T follicular helper cell (primary cell): ENCODE measurements around the gene FABP3.
"Not testable (repeated sequence)": the region's sequence is repeated elsewhere in the genome, so short reads cannot be mapped to it uniquely, and the experiment has no call there.

Experiments used
- DNase-seq: peaks from one replicate; pipeline ENCODE4 v3.0.0-alpha.2; 2020; ENCODE audit warnings: low read depth

FABP3 gene

DNA sequence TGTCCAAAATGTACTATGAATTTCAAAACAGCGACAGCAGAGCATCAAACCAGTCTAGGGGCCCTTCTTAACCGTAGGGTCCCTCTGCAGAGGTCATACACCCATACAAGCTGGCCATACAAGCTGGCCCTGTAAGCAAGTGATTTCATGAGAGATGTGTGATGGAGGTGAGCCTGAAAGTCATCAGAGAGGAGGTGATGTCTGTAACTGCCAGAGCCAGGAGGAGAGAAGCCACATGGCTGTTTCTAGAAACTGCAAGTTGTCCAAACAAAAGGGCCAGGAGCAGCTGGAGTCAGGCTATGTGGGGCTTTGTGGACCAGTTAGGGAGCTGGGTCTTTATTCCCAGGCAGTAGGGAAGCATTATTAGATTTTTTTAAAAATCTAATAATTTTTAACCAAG lies 25.4 kb upstream of the FABP3 start:
- DNase-seq = no peak

DNA sequence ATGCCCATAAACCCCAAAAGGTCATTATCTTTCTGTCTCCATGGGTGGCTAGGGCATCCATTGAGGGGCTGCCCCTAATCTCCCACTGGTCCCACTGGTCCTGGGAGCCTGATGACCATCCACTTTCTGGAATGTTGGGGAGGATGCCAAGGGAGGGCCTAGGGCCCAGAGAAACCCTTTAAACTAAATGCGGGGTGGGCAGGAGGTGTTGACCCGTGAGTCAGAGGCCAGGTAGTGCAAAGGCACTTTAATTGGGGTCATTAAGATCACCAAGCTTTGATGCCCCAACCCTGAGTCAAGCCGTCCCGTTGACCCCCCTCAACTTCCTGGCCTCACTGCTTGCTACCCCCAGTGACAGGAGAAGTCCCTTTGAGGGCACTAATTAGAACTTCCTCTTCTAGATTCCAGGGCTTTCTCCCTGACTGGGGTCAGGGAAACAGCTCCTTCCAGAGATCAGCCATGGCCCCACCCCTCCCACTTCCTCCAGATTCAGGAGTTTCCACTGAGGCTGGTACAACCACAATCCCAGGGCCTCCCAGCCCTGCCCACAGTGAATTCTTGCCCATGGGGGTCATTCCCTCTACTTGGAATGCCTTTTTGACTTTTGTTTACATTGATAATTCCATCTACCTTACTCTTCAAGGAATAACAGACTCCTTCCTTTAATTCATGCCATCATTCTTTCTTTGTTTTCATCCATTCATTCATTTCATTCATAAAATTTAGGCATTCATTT lies 24.7 kb upstream of the FABP3 start:
- no peak for DNase-seq

DNA sequence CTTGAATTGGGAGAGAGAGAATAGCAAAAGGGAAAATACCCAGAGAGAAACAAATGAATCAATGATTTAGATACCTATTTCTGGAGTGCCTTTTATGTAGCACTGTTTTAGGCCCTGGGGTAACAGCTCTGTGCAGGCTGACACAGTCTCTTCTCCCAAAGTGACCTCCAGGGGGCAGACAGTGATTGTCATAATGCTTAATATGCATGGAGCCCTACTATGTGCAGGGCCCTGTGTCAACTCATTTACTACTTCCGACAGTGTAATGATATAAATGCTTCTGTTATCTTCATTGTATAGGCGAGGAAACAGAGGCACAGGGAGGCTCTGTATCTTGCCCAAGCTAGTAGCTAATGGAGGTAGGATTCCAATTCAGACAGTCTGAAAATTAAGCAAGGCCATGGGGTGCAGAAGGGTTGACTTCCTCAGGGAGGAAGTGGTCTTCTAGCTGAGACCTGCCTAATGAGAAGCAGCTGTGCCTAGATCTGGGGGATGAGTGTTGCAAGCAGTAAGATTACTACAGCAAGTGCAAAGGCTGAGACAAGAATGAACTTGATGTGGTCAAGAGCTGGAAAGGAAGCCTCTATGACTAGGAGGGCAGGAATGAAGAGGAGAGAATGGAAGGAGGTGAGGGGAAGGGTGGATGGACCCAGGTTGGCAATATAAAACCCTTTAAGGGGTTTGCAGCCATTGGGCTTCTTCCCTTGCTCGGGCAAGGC lies 23.9 kb upstream of the FABP3 start:
- no peak for DNase-seq

DNA sequence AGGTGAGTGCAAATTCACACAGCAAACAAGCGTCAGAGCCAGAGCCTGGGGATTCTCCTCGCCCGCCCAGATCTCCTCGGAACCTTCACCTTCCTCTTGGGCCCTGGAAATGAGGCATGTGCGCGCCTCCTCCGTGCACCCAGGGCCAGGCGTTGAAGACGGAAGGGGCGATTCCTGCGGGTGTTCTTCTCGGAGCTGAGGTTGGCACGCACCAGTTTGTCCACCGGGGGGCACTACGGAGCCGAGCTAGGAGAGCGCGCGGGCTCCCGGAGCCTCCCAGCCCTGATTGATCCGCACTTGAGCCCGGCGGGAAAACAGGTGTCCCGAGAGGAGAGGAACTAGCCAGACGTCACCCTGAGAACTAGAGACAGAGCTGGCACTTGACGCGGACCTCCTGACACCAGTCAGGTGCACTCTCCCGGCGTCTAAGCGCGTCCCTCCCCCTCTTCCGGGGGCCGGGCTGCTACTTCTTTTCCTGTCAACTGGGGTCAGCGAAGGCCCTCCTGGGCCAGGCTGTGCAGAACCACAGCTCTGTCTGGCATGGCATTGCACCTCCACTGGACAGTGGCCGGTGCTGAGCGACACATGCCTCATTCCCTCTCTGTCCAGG lies 21.8 kb upstream of the FABP3 start:
- peak; percentile 64 for DNase-seq

DNA sequence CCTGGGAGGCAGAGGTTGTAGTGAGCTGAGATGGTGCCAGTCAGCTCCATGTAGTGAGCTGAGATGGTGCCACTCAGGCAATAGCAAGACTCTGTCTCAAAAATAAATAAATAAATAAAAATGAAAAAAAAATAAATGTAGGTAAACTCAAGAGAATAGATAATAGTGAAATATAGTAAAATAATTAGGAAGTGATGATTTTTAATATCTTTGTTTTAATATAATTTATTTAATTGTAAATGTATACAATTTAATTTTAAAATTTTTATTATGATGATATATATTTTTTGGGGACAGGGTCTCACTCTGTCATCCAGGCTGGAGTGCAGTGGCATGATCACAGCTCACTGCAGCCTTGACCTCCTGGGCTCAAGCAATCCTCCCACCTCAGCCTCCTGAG lies 20.6 kb upstream of the FABP3 start:
- no peak for DNase-seq

DNA sequence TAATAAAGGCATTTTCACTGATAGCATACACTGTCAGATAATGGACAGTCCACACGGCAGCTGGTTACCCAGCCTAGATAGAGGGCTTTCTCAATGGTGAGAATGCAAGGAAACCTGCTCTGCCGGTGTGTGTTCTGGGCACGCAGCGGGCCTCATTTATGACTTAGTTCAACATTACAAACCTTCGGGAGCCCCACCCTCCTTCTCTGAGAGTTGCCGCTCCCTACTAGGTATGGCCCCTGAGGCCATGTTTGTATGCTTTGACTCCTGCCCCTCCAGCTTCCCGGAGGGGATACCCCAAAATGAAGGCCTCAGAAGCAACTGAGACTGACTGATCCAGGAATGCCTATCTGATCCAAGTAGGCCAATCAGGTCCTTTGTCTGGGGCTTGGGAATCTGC lies 17.2 kb upstream of the FABP3 start:
- no peak for DNase-seq

DNA sequence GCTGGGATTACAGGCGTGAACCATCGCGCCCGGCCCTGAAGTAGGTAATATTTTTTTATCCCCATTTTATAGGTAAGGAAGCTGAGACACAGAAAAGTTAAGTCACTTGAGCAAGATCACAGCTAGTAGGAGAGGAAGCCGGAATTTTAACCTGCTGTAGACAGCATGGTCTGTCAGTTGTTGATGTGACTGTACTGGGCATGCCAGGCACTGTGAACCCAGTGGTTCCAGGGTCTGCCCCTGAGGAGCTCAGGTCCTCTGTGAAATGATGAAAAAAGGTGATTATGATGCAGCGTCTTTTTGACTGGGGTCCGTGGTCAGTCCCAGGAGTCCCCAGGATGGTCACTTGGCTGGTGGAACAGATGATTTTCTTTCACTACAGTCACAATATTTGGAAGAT lies 16.7 kb upstream of the FABP3 start:
- no peak for DNase-seq

DNA sequence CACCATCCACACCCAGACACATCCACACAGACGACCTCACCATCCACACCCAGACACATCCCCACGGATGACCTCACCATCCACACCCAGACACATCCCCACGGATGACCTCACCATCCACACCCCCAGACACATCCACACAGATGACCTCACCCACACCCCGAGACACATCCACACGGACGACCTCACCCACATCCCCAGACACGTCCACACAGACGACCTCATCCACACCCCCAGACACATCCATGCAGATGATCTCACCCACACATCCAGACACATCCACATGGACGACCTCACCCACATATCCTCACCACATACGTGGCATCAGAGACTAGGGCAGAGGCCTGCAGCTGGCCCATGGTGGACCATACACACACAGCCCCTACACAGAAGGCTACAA lies 14.7 kb upstream of the FABP3 start:
- no peak for DNase-seq

DNA sequence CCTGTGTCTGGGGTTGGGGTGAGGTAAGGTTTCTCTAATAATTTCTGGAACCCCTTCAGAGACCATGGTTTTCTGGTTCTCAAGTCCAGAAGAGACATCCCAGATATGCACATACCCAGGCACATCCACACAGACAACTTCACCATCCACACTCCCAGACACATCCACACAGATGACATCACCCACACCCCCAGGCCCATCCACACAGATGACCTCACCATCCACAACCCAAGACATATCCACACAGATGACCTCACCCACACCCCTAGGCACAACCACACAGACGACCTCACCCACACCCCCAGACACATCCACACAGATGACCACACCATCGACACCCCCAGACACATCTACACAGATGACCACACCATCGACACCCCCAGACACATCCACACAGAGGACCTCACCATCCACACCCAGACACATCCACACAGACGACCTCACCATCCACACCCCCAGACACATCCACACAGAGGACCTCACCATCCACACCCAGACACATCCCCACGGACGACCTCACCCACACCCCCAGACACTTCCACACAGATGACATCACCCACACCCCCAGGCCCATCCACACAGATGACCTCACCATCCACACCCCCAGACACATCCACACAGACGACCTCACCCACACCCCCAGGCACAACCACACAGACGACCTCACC lies 13.8 kb upstream of the FABP3 start:
- not testable (repeated sequence) for DNase-seq

DNA sequence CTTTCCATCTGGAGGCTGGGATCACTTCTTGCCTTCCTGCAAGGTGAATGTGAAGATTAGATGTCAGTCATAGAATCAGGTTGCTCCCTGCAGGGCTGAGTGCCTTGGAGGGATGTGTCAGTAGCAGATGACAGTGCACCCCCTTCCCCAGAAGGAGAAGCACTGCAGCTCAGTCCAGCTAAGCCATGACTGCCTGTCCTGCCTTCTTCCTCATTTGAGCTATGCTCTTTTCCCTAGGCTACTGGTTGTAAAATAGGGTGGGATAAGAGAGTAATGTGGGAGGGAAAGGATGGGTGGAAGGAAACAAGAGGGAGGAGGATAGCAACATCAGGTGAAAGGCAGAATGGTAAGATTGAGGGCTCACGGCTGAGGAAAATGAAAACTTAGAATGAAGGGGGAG lies 11.1 kb upstream of the FABP3 start:
- DNase-seq = no peak

DNA sequence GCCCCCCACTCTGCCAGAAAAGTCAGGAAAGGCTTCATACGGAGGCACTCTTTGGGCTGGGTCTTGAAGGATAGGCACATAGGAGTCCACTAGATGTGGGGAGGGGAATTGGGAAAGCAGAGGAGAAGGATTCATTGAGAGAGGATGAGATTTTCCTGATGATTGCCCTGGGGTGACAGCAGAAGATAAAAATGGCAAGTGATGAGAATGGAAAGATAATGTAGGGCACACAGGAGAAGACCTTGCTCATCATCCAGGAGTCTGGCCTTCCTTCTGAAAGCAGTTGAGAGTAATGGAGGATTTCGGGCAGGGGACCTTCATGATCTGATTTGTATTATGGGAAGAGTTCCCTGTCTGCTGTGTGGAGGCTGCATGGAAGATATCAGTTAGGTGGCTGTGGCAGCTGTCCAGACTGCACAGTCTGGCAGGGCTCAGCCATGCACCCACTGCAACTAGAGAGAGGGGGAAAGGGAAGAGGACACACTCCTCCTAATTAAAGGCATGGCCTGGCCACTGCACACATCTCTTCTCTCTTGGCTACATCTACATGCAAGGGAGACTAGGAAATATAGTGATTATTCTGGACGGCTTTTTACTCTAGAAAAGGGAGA lies 9.6 kb upstream of the FABP3 start:
- no peak for DNase-seq

DNA sequence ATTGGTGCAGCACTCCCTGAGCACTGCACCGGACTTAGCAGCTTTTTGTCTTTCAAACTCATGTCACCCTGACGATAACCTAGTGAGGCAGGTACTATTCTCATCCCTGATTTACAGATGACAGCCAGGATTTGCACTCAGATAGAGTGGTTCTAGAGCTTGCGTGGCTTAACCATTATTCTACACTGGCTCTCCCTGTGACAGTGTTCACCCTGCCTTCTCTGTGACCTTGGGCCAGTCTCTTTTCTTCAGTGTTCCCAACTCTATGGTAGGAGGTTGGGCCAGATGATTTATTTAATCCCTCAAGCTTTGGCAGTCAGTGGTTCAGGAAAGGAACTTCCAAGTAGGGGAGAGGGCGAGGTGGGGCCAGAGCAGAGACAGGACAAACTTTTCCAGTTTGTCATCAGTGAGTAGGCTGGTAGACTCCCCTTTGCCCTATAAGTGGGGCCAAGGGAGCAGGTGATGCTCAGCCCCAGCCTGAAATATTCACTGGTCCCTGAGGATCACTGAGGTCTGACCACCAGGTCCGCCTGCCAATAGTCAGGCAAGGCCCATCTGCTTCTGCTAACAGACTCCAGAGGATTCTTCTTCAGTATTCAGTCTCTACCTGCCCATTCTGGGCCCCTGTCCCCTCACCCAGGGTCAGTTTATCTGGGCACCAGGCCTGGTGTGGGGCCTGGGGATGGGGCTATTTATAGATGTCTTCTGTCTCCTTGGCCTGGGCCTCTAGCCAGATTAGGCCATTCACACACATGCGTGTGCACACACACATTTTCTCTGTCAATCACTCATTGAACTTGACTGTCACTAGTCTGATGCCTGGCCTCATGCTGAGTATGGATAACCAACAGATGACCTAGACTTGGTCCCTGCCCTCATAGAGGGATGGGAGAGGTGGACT lies 8.8 kb upstream of the FABP3 start:
- DNase-seq = no peak

DNA sequence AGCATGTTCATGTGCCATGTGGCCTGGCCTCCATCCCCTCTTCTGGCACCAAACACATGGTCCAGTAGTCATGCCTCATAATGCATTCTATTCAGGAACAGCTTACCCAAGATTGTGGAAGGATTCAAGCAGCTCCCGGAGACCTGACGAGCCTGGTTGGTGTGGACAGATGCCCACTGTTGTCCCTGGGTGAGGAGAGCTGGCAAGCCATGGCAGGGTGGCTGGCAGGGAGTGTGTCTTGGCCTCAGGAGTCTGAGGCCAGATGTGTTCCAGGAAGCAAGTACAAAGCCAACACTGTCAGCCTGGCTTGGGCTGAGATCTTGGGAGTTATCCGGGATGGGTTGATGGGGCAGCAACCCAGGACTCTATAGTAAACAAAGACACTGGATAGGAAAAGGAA lies 7.3 kb upstream of the FABP3 start:
- no peak for DNase-seq

DNA sequence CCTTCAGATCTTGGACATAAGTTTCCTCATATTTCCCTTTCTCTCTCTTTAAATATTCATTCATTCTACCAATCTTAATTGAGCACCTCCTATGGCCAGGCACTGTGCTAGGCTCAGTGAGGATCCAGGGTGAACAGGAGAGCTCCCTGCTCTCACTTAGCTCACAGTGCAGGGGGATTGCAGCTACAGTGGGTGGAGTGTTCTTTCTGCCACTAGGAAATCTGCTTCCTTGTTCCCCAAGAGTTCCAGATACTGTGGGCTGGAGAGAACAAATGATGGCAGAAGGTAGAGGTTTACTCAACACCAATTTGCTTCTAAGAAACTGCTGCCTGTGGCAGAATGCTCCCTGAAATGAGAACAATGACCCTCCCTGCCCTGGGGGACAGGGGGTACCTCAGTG lies 5.1 kb upstream of the FABP3 start:
- DNase-seq = no peak

DNA sequence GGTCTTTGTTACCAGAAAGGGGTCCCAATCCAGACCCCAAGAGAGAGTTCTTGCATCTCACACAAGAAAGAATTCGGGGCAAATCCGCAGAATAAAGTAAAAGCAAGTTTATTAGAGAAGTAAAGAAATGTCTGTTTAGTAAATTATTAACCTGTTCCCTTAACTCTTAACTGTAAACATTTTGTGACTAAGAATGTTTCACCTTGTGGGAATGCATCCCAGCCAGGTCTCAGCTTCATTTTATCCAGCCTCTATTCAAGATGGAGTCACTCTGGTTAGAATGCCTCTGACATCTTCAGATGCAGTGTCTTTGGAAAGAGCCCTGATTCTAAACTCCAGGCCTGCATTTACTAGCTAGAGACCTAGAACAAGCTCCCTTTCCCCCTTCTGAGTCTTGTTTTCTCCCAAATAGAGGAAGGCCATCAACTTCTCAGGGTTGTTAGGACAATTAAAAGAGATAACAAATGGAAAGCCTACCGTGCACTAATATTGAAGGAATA lies 4.5 kb upstream of the FABP3 start:
- no peak for DNase-seq

DNA sequence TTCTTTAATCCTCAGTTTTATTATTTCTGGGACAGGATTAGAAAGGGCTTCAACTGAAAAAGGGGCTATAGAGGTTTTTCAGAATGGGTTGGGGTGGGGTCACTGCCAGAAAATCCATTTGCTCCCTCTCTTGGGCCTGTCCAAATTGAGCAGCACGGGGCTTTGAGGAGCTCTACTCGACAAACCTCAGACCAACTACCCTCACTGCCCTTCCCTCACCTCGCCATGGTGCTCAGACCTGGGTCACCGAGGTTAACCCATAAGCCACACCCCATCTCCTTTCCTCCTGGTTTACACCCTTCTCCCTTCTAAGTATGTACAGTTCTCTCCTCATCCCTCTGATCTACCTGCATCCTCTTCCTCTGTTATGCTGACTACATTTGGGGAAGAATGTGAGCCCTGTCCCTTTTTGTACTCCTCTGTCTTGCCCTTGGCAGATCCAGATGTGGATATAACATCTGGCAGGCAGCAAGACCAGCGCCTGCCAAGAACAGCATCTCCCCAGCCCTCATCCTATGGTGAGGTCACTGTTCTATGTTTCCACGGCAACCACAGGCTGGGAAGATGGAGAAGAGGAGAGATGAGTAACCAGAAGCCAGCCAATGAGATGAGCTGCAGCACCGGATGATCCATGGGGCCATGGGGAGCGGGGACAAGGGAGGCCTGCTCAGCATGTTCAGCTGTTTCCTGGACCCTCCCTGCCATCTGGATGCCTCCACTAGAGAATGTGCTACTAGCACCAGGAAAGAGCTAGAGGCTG lies 3.7 kb upstream of the FABP3 start:
- DNase-seq = no peak

DNA sequence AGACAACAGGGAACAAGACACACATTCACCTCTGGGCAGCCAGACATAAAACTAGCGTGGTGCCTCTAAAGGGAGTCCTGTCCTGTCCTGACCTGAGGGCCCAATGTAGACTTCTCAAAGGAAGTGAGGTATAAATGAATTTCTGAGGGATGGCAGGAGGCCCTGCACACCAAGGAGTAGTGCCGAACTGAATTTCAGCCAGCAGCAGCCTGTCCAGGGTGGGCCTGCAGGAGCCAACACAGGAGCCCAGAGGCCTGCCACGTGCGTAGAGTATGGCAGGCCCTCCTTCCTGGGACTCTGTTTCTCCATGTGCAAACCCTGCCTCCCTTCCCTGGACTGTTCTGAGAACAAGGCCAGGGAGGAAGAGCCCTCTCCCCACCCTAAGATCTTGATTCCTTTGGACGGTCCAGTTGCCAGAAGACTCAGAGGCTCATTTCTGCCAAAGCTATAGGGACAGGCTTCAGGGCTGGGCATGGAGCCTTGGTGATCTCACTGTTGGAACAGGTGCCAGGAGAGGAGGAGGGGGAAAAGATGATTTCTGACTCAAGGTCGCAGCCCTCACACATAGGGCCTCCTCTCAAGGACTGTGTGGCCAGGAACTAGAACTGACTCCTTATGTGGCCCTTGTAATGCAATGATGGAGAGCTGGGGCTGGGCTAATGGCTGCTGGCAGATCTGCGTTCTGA lies 1.8 kb upstream of the FABP3 start:
- no peak for DNase-seq

DNA sequence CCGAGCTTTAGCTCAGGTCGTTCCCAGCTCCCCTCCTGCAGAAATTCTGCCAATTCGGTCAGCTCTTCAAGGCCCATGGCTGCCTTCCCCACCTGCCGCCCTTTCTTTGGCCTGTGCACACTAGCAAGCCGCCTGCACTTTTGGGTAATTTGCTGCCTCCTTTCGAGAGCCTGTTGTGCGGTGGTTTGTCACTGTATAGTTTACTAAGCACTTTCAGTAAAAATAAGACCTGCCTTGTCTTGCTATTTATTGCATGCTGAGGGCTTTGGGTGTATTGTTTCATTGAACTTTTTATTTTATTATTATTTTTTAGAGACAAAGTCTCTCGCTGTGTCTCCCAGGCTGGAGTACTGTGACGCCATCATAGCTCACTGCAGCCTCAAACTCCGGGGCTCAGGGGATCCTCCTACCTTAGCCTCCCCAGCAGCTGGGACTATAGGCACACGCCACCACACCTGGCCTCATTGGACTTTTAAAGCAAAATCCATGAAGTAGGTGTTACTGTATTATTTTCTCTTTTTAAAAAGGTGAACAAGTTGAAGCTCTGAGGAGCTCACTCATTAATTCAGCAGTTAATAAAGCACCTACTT lies 1.1 kb upstream of the FABP3 start:
- no peak for DNase-seq

DNA sequence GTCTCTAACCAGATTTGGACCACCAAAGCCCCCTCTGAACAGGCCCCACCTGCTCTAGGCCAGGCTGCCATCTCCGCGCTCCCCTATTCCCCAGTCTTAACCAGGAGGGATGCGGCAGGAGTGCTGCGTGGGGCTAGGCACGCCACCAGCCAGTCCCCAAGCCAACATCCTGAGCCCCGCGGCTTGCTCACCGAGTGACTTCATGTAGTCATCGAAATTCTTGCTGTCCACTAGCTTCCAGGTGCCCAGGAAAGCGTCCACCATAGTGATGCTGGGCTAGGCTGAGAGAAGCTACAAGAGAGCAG lies 173 bp downstream of the FABP3 start:
- no peak for DNase-seq

DNA sequence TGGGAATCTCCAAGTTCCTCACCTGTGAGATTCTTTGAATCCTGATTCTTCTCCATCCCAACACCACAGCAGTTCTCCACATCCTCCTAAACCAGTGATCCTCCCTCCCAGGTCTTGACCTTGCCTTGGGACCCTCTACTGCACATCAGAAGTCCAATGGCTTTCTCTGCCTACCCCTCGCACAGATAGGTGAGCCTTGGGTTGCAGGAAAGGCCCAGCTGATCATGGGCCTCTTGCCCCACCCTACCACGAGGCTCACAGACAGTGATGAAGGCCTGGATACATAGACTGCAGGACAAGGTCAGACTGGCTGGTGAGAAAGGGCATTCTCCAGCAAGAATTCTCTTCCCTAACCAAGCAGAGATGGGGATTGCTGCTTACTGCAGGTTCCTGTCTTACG lies 825 bp downstream of the FABP3 start:
- DNase-seq = no peak
